Esophagus squamous epithelium (tissue), 4 donors: ENCODE data around the gene NUP210L.

ENCODE experiments used
- POLR2A ChIP-seq, 4 donors: fragments of 450-650 bp; IDR thresholded peaks; one replicate each; pipeline ENCODE4 v1.6.1; 2017; ENCODE audit warnings: antibody characterized with exemption in 4 of 4, mild to moderate bottlenecking in 4 of 4, moderate library complexity in 3 of 4
- TF ChIP-seq, protein P1 (sequence below), 6 experiments: fragments of 450-650 bp in 4 of 6; fragments of 200-600 bp in 2 of 6; sonication (generic) in 2 of 6; IDR thresholded peaks; one replicate each; pipeline ENCODE4 v1.5.1; 2016 to 2019; ENCODE audit warnings: antibody characterized with exemption in 6 of 6, mild to moderate bottlenecking in 4 of 6, moderate library complexity in 4 of 6

DNA sequence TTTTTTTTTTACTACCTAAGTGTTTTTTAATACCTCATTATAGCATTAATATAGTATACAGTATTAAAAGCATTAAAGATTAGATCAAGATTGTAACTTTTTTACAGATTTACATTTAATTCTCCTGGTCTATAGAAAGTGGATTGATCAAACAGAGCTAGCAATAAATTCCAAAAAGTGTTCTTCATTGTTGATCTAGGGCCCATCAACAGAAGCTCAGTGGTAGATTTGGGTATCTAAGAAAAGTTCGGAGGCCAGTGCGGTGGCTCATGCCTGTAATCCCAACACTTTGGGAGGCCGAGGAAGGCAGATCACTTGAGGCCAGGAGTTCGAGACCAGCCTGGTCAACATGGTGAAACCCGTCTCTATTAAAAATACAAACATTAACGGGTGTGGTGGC lies 12.5 kb downstream of the NUP210L start:
- TF ChIP-seq, protein P1, sequence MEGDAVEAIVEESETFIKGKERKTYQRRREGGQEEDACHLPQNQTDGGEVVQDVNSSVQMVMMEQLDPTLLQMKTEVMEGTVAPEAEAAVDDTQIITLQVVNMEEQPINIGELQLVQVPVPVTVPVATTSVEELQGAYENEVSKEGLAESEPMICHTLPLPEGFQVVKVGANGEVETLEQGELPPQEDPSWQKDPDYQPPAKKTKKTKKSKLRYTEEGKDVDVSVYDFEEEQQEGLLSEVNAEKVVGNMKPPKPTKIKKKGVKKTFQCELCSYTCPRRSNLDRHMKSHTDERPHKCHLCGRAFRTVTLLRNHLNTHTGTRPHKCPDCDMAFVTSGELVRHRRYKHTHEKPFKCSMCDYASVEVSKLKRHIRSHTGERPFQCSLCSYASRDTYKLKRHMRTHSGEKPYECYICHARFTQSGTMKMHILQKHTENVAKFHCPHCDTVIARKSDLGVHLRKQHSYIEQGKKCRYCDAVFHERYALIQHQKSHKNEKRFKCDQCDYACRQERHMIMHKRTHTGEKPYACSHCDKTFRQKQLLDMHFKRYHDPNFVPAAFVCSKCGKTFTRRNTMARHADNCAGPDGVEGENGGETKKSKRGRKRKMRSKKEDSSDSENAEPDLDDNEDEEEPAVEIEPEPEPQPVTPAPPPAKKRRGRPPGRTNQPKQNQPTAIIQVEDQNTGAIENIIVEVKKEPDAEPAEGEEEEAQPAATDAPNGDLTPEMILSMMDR (IDR thresholded peaks at IDR 0.05): no peak
- no peak for TF ChIP-seq POLR2A (IDR thresholded peaks at IDR 0.05)
